NCI-H748 (cell line): ENCODE data around the gene COL24A1.
A peak's percentile ranks its signal among the peaks of the same experiment; 100 is the strongest.
"Not testable (repeated sequence)": the region's sequence is repeated elsewhere in the genome, so short reads cannot be mapped to it uniquely, and the experiment has no call there.

Source experiments
- DNase-seq: peaks from one replicate; lab custom pipeline; 2025; ENCODE audit not compliant: unreplicated experiment; lab: John Stamatoyannopoulos, UW

COL24A1 gene

GRCh38 chr1:86000601-86001000 lies 156.0 kb downstream of the COL24A1 start:
- DNase-seq: no peak

GRCh38 chr1:85998105-85998855 lies 158.3 kb downstream of the COL24A1 start:
- no peak for DNase-seq

- no peak for DNase-seq
Measured at GRCh38 chr1:85992791-85993190, 163.8 kb downstream of the COL24A1 start.

GRCh38 chr1:85991261-85991660 lies 165.3 kb downstream of the COL24A1 start:
- DNase-seq: no peak

- no peak for DNase-seq
Measured at GRCh38 chr1:85984636-85985035, 171.9 kb downstream of the COL24A1 start.

GRCh38 chr1:85983316-85983715 lies 173.3 kb downstream of the COL24A1 start:
- no peak for DNase-seq

GRCh38 chr1:85976516-85977205 lies 179.9 kb downstream of the COL24A1 start:
- peak; percentile 32 for DNase-seq

GRCh38 chr1:85975912-85976371 lies 180.6 kb downstream of the COL24A1 start:
- DNase-seq: peak; percentile 77

- DNase-seq: no peak
Measured at GRCh38 chr1:85962457-85962856, 194.1 kb downstream of the COL24A1 start.

- no peak for DNase-seq
Measured at GRCh38 chr1:85957760-85958159, 198.8 kb downstream of the COL24A1 start.

- DNase-seq: not testable (repeated sequence)
Measured at GRCh38 chr1:85955218-85955617, 201.4 kb downstream of the COL24A1 start.

- DNase-seq: peak; percentile 67
Measured at GRCh38 chr1:85952460-85952859, 204.1 kb downstream of the COL24A1 start.

- DNase-seq: no peak
Measured at GRCh38 chr1:85947186-85947585, 209.4 kb downstream of the COL24A1 start.

GRCh38 chr1:85943945-85944344 lies 212.6 kb downstream of the COL24A1 start:
- no peak for DNase-seq

GRCh38 chr1:85943526-85943925 lies 213.0 kb downstream of the COL24A1 start:
- no peak for DNase-seq

GRCh38 chr1:85940656-85941306 lies 215.8 kb downstream of the COL24A1 start:
- no peak for DNase-seq

- no peak for DNase-seq
Measured at GRCh38 chr1:85938829-85939228, 217.7 kb downstream of the COL24A1 start.

GRCh38 chr1:85936470-85936869 lies 220.1 kb downstream of the COL24A1 start:
- no peak for DNase-seq

GRCh38 chr1:85936057-85936456 lies 220.5 kb downstream of the COL24A1 start:
- no peak for DNase-seq

- DNase-seq: no peak
Measured at GRCh38 chr1:85935234-85935633, 221.3 kb downstream of the COL24A1 start.

- no peak for DNase-seq
Measured at GRCh38 chr1:85934516-85934915, 222.1 kb downstream of the COL24A1 start.

GRCh38 chr1:85933961-85934360 lies 222.6 kb downstream of the COL24A1 start:
- DNase-seq: no peak
